ENCODE results near the gene LRBA.
"Not testable (repeated sequence)": the region's sequence is repeated elsewhere in the genome, so short reads cannot be mapped to it uniquely, and the experiment has no call there.

The LRBA gene, protein sequence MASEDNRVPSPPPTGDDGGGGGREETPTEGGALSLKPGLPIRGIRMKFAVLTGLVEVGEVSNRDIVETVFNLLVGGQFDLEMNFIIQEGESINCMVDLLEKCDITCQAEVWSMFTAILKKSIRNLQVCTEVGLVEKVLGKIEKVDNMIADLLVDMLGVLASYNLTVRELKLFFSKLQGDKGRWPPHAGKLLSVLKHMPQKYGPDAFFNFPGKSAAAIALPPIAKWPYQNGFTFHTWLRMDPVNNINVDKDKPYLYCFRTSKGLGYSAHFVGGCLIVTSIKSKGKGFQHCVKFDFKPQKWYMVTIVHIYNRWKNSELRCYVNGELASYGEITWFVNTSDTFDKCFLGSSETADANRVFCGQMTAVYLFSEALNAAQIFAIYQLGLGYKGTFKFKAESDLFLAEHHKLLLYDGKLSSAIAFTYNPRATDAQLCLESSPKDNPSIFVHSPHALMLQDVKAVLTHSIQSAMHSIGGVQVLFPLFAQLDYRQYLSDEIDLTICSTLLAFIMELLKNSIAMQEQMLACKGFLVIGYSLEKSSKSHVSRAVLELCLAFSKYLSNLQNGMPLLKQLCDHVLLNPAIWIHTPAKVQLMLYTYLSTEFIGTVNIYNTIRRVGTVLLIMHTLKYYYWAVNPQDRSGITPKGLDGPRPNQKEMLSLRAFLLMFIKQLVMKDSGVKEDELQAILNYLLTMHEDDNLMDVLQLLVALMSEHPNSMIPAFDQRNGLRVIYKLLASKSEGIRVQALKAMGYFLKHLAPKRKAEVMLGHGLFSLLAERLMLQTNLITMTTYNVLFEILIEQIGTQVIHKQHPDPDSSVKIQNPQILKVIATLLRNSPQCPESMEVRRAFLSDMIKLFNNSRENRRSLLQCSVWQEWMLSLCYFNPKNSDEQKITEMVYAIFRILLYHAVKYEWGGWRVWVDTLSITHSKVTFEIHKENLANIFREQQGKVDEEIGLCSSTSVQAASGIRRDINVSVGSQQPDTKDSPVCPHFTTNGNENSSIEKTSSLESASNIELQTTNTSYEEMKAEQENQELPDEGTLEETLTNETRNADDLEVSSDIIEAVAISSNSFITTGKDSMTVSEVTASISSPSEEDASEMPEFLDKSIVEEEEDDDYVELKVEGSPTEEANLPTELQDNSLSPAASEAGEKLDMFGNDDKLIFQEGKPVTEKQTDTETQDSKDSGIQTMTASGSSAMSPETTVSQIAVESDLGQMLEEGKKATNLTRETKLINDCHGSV (N-terminal part only)

DNA sequence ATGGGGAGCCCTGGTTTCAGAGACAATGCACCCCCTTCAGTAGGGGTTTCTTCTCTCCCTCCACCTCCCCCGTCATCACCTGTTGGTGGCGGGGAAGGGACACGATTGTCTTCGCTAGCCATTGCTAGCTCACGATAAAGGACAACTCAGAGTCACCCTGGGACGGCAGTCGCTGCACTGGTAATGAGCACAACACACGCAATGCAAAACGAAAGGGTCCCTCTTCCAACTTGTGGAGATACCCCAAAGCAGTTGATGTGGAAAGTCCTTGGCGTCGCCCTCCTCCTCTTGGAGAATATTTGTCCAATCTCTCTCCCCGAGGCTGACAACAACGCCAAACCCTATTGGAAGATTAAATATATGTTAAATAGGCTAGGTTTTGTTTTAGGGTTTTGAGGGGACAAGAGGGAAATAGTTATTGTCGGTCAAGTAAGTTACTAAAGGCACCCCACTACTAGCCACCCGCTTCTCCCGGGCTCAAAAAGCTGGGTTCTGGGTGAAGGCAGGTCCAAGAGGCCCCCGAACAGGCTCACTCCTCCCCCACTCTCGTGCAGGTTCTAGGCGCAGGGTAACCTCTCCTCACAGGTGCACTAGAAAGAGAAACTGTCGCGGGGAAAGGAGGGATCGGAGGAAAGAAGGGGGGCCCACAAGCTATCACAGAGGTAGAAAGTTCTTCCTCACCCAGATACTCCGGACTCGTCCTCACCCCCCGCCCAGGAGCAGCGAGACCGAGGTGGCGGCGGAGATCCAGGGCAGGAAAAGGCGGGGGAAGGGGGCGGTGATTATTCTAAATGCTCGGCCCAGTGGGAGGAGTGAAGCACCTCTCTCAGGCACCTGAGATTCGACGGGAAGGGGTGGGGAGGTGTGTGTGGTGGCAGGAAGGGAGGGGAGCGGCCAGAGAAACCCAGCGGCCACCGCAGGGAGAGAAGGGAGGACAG is at the start of gene LRBA:
TSS of gene LRBA (minus strand) at position 764 of the 938 bp plus-strand sequence. CDS start at position 122, 642 bp downstream.
- DNase-seq (ENCODE audit: low spot score): peak; percentile 63

DNA sequence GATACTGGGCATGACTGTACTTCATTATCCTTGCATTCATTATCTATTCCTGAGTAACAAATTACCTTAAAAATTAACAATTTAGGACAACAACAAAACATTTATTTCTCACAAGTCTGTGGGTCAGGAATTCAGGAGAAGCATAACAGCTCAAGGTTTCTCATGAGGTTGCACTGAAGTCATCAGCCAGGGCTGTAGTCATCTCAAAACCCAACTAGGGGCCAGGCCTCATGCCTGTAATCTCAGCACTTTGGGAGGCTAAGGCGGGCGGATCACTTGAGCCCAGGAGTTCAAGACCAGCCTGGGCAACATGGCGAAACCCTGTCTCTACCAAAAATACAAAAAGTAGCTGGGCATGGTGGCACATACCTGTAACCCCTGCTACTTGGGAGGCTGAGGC is 48.1 kb upstream of the LRBA start:
- DNase-seq (ENCODE audit: low spot score): not testable (repeated sequence)

DNA sequence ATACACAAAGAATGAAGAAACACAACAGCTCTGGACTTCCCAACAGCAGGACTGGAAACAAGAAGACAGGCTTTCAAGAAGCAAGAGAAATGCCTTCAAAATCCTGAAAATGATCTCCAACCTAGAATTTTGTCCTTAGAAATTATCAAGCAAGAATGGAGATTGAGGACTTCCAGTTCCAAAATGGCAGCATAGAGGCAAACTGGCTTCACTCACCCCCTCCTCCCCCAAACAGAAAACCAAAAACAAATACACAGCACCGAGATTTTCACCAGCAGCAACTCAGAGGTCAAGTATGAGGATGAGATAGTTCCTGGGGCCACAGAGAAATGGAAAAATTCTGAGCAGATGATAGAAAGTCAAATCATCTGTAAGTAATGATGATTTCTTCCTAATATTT is 40.5 kb upstream of the LRBA start:
- DNase-seq (ENCODE audit: low spot score): no peak

DNA sequence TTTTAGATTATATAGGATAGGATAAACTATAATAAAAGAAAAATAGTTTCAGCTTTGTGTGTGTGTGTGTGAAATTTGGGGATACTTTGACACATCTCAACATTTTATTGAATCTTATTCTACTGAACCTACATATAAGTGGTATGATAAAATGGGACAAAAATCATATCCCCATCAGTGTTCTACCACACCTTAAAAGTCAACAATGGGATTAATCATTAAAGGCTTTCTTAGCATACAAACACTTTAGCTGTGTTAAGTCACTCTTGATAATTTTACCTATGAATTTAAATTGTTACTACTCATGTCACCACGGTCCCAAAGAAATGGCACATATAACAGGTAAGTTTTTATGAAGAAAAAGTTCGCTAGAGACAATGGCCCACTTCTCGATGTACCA is 37.7 kb upstream of the LRBA start:
- DNase-seq (ENCODE audit: low spot score): no peak

DNA sequence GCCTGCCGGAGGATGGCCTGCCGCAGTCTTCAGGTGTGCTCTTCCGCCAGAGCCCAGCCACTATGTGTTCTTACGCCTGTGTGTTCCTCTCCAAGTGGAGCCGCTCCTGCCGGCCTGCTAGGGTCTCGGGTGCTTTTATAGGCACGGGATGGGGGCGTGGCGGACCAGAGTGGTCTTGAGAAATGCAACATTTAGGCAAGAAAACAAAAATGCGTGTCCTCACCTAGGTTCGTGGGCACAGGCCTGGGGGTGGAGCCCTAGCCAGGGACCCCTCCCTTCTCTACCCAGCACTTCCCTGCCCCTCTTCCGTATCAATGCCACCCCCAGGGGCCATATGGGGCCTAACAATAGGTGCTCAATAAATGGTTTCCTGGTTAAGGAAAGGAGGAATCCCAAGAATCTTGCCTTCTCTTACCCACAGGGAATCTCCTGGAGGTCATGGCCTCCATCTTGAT is 34.4 kb upstream of the LRBA start:
- DNase-seq (ENCODE audit: low spot score): no peak

DNA sequence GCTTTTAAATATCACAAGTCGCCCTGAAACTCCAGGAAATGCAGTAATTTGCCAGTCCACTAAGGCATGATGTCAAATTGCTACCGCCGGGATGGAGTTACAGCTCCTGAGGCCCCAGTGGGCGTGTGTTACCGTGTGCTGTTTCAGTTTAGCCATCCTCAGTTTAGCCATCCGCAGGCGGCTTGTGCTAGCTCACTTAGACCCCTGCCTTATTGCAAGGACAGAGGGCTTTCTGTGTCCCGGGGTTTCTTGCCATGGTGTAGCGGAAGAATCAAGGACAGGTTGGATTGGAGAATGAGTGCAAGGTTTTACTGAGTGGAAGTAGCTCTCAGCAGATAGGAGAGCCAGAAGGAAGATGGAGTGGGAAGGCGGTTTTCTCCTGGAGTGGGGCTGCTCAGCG is 33.8 kb upstream of the LRBA start:
- no peak for DNase-seq (ENCODE audit: low spot score)

DNA sequence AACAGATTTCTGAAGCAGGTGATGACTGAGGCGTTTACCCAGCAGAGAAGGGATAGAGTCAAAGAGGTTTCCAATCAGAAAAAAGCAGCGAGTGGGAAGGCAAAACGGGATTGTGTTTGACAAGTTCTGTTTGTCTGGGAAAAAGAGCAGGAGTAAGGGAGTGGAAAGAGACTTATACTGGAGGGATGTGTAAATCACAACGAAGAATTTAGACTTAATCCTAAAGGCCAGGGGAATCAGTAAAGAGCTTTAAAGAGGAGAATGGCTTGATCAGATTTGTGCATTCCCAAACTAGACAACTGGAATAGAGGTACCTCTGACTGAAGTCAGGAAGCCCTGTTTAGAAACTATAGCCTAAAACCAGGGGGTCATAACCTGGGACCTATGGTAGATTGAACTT is 31.5 kb upstream of the LRBA start:
- no peak for DNase-seq (ENCODE audit: low spot score)

DNA sequence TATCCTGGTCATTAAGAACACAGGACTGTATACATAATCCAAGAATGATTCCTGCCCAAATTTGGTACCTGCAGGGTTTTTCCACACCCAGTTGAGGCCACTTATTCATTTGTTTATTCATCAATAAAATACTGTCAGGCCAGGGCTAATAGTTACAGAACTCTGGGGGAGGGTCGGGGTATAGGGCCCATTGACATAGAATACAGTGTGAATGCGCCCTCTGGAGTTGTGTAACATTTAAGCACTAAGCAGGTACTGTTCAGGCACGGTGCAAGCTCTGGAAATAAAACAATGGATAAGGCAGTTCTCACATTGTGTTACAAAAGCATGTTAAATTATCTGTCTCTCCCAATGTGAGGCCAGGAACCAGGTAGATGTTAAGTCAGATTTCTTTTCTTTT is 30.8 kb upstream of the LRBA start:
- DNase-seq (ENCODE audit: low spot score): no peak

DNA sequence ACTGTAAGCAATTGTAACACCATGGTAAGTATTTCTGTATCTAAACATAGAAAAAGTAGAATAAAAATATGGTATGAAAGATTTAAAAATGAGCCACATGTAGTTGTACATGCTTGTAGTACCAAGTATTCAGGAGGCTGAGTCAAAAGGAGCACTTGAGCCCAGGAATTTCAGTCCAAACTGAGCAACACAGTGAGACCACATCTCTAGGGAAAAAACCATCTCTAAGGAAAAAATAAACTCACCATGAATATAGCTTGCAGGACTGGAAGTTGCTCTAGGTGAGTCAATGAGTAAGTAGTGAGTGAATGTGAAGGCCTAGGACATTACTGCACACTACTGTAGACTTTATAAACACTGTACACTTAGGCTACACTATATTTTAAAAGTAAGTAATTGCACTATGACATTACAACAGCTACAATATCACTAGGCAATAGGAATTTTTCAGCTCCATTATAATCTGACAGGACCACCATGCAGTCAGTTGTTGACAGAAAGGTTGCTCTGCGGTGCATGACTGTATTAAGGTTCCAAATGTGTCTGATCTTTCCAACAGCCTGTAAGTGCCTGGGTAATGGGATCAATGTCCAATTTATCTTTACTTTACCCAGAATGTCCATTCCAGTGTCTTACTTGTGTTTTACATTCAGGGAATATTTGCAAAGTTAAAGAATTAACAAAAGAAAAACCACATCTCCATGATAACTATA is 28.9 kb upstream of the LRBA start:
- DNase-seq (ENCODE audit: low spot score): no peak

DNA sequence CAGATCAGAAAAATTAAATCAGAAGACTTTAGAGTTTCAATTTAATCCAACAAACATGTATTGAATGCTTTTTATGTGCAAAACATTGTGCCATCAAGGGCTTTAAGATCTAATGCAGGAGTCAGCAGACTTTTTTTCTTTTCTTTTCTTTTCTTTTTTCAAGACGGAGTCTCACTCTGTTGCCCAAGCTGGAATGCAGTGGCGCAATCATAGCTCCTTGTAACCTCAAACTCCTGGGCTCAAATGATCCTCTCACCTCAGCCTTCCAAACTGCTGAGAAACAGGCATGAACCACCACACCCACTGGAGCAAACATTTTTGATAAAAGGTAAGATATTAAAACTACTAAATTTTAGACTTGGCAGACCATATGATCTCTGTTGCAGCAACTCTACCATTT is 24.6 kb upstream of the LRBA start:
- DNase-seq (ENCODE audit: low spot score): no peak

DNA sequence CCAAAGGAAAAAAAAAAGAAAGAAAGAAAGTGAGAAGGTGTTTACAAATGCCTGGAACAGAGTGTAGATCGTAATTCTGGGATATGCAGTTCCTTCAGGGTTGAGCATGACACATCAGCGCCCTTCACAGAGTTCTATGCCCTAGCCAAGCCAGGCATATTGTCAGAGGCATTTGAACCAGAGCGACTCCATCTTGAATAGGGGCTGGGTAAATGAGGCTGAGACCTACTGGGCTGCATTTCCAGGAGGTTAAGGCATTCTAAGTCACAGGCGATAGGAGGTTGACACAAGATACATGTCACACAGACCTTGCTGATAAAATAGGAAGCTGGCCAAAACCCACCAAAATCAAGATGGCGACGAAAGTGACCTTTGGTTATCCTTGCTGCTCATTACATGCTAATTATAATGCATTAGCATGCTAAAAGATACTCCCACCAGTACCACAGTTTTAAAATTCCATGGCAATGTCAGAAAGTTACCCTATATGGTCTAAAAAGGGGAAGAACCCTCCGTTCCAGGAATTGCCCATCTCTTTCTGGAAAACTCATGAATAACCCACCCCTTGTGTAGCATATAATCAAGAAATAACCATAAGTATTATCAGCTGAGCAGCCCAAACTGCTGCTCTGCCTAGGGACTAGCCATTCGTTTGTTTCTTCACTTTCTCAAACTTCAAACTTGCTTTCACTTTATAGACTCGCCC is 23.5 kb upstream of the LRBA start:
- no peak for DNase-seq (ENCODE audit: low spot score)

DNA sequence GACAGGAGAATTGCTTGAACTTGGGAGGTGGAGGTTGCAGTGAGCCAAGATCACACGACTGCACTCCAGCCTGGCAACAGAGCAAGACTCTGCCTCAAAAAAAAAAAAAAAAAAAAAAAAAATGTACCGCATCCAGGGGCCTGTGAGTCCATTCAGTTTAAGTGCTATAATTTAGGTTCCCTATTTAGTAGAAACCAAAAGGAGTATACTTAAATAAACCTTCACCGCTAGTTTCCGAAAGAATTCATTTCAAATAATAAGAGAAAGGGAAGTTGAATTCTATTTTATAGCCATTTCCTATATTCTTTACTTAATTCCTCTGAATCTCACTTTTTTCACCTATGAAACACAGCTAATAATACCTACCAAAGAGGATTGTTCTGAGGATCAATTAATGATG is 20.8 kb upstream of the LRBA start:
- no peak for DNase-seq (ENCODE audit: low spot score)

DNA sequence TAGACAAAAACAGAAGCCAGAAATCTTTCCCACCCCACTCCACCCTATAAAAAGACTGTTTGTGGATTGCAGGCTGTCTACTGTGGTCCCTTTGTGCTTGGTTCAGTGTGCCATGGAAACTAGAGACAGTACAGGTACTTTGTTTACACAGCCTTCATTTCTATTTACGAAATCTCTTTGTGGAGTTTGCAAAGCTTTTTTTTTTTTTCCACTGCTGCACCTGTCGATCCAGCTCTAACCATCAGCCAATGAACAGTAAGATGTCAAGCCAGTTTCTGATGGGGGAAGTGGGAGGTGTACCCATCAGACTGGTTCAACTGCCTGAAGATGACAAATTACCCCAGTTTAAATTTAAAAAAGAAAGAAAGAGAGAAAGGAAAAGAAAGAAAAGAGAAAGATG is 20.2 kb upstream of the LRBA start:
- no peak for DNase-seq (ENCODE audit: low spot score)

DNA sequence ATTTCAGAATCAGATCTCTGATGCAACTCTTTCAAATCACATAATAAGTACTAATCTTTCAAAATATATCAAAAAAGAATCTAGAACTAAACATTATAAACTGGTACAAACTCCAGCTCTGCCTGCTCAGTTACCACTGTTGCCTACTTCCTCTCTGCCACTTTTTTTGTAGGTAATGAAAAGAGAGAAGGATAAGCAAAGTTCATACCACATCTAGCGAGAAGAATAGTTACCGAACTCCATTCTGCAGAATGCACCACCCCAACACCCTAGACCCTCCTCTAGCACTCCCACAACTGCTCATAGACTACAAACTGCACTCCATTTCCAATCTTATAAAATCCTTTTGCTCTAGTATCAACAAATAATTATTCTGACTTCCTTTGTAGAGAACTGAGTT is 19.7 kb upstream of the LRBA start:
- DNase-seq (ENCODE audit: low spot score): no peak

DNA sequence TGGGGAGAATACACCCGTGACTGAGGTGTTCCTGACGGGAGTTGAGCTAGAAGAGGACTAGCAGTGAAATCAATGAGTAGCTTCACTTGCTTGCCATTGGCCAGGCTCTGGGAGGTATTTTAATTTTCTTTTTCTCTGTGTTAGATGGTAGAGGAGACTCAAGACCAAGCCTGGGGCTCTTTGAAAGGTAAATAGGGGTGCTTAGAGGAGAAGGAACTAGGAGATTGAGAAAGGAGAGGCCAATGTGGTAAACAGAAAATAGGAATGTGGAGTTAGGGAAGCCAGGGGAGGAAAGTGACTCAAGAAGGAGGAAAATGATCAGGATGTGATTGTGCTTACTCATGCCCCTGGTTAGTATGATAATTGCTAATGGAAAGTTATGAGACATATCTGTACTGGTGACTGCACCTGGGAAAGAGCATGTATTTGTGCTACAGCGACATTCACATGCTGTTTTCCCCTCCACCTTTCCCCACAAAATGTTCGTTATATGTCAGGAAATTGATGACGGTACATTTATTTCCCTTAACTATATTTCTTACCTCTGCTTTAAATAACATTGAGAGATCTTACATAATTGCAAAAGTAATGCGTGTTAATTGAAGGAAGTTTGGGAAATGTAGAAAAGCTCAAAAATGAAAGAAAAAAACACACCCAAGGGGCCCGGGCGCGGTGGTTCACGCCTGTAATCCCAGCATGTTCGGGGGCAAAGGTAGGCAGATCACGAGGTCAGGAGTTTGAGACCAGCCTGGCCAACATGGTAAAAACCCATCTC is 16.9 kb upstream of the LRBA start:
- DNase-seq (ENCODE audit: low spot score): peak; percentile 34

DNA sequence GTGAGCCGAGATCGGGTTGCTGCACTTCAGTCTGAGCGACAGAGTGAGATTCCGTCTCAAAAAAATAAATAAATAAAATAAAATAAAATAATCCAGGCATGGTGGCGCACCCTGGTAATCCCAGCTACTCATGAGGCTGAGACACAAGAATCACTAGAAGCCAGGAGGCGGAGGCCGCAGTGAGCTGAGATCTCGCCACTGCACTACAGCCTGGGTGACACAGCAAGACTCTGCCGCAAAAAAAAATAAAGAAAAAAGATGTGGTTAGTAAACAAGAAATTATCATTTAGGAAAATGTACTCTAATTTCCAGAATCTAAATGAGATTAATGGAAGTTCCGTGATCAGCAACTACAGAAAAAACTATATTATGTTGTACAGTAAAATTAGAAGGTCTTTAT is 14.5 kb upstream of the LRBA start:
- no peak for DNase-seq (ENCODE audit: low spot score)

DNA sequence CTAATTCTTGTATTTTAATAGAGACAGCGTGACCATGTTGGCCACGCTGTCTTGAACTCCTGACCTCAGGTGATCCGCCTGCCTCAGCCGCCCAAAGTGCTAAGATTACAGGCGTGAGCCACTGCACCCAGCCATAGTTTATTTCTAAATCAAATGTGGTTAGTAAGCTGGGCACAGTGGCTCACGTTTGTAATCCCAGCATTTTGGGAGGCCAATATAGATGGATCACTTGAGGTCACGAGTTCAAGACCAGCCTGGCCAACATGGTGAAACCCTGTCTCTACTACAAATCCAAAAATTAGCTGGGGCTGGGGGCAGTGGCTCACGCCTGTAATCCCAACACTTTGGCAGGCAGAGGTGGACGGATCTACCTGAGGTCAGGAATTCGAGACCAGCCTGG is 13.9 kb upstream of the LRBA start:
- DNase-seq (ENCODE audit: low spot score): not testable (repeated sequence)

DNA sequence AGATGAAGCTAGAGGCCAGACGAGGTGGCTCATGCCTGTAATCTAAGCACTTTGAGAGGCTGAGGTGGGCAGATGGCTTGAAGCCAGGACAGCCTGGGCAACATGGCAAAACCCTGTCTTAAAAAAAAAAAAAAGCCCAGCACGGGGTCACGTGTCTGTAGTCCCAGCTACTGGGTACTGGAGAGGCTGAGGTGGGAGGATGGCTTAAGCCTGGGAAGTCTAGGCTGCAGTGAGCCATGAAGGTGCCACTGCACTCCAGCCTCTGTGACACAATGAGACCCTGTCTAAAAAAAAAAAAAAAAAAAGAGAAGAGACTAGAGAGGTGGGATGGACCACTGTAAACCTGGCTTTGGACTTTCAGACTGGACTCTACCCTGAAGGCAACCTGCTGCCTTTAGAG is 10.7 kb upstream of the LRBA start:
- DNase-seq (ENCODE audit: low spot score): no peak

DNA sequence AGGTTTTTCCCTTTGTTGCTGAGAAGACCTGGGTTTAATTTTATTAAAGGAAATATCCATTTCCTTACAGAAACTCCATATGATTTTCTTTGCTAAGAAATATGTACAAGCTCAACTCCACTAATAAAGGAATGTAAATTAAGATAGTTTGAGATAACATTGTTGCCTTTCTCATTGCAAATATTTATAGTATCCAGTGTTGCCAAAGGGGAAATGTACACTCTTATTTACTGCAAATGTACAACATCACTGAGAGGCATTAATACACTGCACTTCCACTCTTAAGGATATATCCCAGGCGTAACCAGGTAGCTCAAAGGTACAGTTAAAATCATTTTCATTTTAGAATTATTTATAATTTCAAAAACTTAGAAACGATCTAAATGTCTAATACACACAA is 7.5 kb upstream of the LRBA start:
- no peak for DNase-seq (ENCODE audit: low spot score)
